Measurements from ENCODE around the gene NID1.
"Not testable (repeated sequence)": the region's sequence is repeated elsewhere in the genome, so short reads cannot be mapped to it uniquely, and the experiment has no call there.

Gene NID1

DNA sequence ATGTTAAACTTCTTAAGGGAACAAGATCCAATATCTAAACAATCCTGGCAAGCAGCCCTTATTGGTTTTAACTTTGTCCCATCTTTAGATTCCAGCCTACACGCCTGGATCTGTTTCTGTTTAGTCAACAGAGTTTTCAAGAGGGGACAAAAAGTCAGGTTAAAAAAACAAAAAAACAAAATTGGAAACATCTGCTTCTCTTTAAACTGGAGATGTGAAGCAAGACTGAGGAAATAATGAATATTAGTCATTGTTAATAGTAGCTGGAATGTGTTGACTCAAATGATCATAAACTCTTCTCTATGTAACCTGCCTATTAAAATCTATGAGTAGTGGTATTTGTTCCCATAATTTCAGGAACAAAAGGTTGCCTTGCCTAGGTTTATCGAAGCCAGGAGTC lies 55.0 kb downstream of the NID1 start:
- DNase-seq (ENCODE audit: insufficient read length, low spot score) (no peak), FAIRE-seq (no peak)
- TF ChIP-seq PAX5 (IDR thresholded peaks at IDR 0.05; ENCODE audit: insufficient read depth, low read length, severe bottlenecking) (no peak), POLR2AphosphoS5 (IDR thresholded peaks at IDR 0.05; ENCODE audit: low read depth, low read length) (no peak), TAF1 (IDR thresholded peaks at IDR 0.05; ENCODE audit: low read depth, low read length) (no peak), POLR2A (IDR thresholded peaks at IDR 0.05; ENCODE audit: low read depth, low read length) (no peak), POU2F2 (IDR thresholded peaks at IDR 0.05; ENCODE audit: low read depth, low read length) (no peak), SPI1 (IDR thresholded peaks at IDR 0.05; ENCODE audit: low read depth, low read length) (no peak)

GRCh38 chr1:236009191-236009590 lies 55.7 kb downstream of the NID1 start:
- FAIRE-seq (no peak), DNase-seq (ENCODE audit: insufficient read length, low spot score) (no peak)
- TF ChIP-seq POU2F2 (IDR thresholded peaks at IDR 0.05; ENCODE audit: low read depth, low read length) (no peak), TAF1 (IDR thresholded peaks at IDR 0.05; ENCODE audit: low read depth, low read length) (no peak), POLR2AphosphoS5 (IDR thresholded peaks at IDR 0.05; ENCODE audit: low read depth, low read length) (no peak), PAX5 (IDR thresholded peaks at IDR 0.05; ENCODE audit: insufficient read depth, low read length, severe bottlenecking) (no peak), SPI1 (IDR thresholded peaks at IDR 0.05; ENCODE audit: low read depth, low read length) (no peak), POLR2A (IDR thresholded peaks at IDR 0.05; ENCODE audit: low read depth, low read length) (no peak)

- DNase-seq (ENCODE audit: insufficient read length, low spot score) (no peak), FAIRE-seq (no peak)
- no peak for TF ChIP-seq SPI1 (IDR thresholded peaks at IDR 0.05; ENCODE audit: low read depth, low read length)
- TF ChIP-seq POLR2AphosphoS5 (IDR thresholded peaks at IDR 0.05; ENCODE audit: low read depth, low read length), result no peak
- peak; percentile 50; the same call in 1 of the 2 replicates for TF ChIP-seq POU2F2 (IDR thresholded peaks at IDR 0.05; ENCODE audit: low read depth, low read length)
- no peak for TF ChIP-seq PAX5 (IDR thresholded peaks at IDR 0.05; ENCODE audit: insufficient read depth, low read length, severe bottlenecking)
Measured at GRCh38 chr1:236007781-236008180, 57.1 kb downstream of the NID1 start.

DNA sequence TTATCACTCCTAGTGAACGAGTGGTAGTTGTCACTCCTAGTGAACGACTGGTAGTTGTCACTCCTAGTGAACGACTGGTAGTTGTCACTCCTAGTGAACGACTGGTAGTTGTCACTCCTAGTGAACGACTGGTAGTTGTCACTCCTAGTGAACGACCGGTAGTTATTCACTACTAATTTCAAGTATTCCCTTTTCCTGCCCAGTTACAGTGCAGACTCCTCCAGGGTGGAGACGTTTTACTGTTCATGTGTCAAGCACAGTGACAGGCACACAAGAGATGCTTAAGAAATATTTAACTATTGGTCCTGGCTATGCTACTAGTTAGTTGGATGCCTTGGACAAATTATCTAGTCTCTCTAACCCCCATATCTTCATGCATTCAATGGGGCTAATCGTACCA lies 61.8 kb downstream of the NID1 start:
- DNase-seq (ENCODE audit: insufficient read length, low spot score); FAIRE-seq: not testable (repeated sequence)

DNA sequence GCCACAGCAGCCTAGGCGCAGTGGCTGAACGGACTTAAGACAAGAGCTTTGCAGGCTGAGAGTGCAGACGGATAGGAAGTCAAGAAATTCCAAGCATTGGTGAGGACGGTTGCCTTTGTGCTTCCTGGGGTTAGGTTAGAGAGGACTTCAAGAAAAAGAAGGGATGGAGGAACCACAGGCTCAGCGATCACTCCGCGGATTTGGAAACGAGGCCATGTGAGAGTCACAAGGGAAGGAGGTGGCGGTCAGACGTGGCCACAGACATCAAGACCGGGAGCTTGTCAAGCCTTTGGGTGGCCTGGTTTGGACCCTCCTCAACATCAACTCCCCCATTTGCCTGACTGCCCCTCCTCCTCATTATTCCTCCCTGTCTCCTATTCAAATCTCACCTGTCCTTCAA lies 62.3 kb downstream of the NID1 start:
- no peak for TF ChIP-seq TAF1 (IDR thresholded peaks at IDR 0.05; ENCODE audit: low read depth, low read length)
- no peak for TF ChIP-seq PAX5 (IDR thresholded peaks at IDR 0.05; ENCODE audit: insufficient read depth, low read length, severe bottlenecking)
- TF ChIP-seq POLR2AphosphoS5 (IDR thresholded peaks at IDR 0.05; ENCODE audit: low read depth, low read length), result no peak
- TF ChIP-seq POU2F2 (IDR thresholded peaks at IDR 0.05; ENCODE audit: low read depth, low read length), result no peak
- TF ChIP-seq POLR2A (IDR thresholded peaks at IDR 0.05; ENCODE audit: low read depth, low read length), result no peak
- no peak for TF ChIP-seq SPI1 (IDR thresholded peaks at IDR 0.05; ENCODE audit: low read depth, low read length)
- FAIRE-seq (no peak), DNase-seq (ENCODE audit: insufficient read length, low spot score) (no peak)

GRCh38 chr1:236002025-236002390 lies 62.9 kb downstream of the NID1 start:
- TF ChIP-seq POLR2AphosphoS5 (IDR thresholded peaks at IDR 0.05; ENCODE audit: low read depth, low read length) (no peak), SPI1 (IDR thresholded peaks at IDR 0.05; ENCODE audit: low read depth, low read length) (no peak), TAF1 (IDR thresholded peaks at IDR 0.05; ENCODE audit: low read depth, low read length) (no peak), POU2F2 (IDR thresholded peaks at IDR 0.05; ENCODE audit: low read depth, low read length) (no peak), POLR2A (IDR thresholded peaks at IDR 0.05; ENCODE audit: low read depth, low read length) (no peak)
- FAIRE-seq (no peak), DNase-seq (ENCODE audit: insufficient read length, low spot score) (no peak)

DNA sequence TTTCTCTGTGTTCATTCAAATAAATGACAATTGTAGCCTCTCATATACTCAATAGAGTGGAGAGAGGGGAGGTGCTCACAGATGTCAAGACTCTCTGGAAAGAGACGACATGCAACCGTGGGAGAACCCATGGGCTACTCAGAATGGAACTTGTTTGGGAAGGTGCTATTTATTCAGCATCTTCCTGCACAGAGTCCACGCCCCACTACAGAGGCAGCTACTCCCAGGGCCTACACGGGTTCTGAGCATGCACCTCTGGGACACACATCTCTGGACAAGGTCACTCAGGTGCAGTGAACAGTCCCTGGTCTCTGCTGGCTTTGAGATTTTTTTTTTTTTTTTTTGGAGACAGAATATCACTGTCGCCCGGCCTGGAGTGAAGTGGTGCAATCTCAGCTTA lies 64.1 kb downstream of the NID1 start:
- FAIRE-seq, result no peak

DNA sequence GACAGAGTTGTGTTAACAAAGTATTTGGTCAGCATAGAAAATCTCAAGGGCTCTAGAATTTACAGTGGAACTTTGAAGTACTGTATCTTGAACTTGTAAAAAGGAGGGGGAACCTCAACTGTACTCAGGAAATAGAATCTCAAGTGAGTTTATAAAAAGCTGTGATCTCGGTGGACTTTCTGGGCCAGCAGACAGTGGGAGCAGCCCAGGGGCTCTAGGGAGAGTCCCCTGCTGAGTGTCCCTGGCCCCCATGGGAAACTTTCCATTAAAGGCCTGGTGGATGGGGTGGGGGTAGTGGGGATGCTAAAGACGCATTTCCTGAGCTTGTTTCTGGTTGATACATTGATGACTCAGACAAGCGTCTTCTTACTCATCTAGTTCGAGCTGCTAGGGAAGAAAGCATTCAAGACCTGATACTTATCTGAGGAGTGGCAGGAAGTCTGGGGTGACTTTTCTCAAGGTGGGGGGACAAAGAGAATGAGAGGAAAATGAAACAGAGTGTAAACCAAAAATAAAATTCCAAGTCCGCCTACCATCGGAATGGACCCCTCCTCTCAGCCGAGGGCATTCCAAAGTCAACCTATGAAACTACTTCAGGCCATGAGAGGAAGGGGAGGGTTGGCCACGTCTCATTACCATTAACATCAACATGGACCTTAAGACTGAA lies 65.5 kb downstream of the NID1 start:
- TF ChIP-seq SPI1 (IDR thresholded peaks at IDR 0.05; ENCODE audit: low read depth, low read length) (peak; percentile 47), POU2F2 (IDR thresholded peaks at IDR 0.05; ENCODE audit: low read depth, low read length) (peak; percentile 44; the same call in 1 of the 2 replicates), TAF1 (IDR thresholded peaks at IDR 0.05; ENCODE audit: low read depth, low read length) (no peak), POLR2A (IDR thresholded peaks at IDR 0.05; ENCODE audit: low read depth, low read length) (no peak)
- peak; percentile 34 for DNase-seq (ENCODE audit: insufficient read length, low spot score)
- FAIRE-seq, result peak; percentile 56

More for the DNA sequence above, 64.1 kb downstream of the NID1 start:
- no peak for DNase-seq (ENCODE audit: insufficient read length, low spot score)
- TF ChIP-seq TAF1 (IDR thresholded peaks at IDR 0.05; ENCODE audit: low read depth, low read length) (no peak), POLR2A (IDR thresholded peaks at IDR 0.05; ENCODE audit: low read depth, low read length) (no peak), SPI1 (IDR thresholded peaks at IDR 0.05; ENCODE audit: low read depth, low read length) (no peak), POU2F2 (IDR thresholded peaks at IDR 0.05; ENCODE audit: low read depth, low read length) (no peak; the same call in 1 of the 2 replicates), POLR2AphosphoS5 (IDR thresholded peaks at IDR 0.05; ENCODE audit: low read depth, low read length) (no peak), PAX5 (IDR thresholded peaks at IDR 0.05; ENCODE audit: insufficient read depth, low read length, severe bottlenecking) (no peak)

DNA sequence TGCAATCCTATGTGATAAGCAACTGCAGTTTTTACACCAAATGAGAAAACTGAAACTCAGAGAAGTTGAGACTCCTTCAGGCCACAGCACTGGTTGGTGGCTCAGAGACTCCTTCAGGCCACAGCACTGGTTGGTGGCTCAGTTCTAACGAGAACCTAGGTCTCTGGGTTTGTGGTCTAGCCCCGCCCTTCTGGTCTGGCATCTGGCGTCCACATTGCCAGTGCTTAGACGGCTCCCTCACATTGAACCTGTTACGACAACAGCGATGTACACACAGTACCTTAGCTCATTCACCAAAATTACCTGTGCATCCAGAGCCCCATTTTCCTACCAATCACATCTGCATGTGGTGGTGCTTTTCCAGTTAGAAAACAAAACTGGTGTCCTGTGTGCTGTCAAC lies 66.1 kb downstream of the NID1 start:
- DNase-seq (ENCODE audit: insufficient read length, low spot score), result no peak
- no peak for TF ChIP-seq PAX5 (IDR thresholded peaks at IDR 0.05; ENCODE audit: insufficient read depth, low read length, severe bottlenecking)
- TF ChIP-seq TAF1 (IDR thresholded peaks at IDR 0.05; ENCODE audit: low read depth, low read length), result no peak
- TF ChIP-seq POLR2A (IDR thresholded peaks at IDR 0.05; ENCODE audit: low read depth, low read length), result no peak
- no peak for TF ChIP-seq SPI1 (IDR thresholded peaks at IDR 0.05; ENCODE audit: low read depth, low read length)
- no peak for TF ChIP-seq POU2F2 (IDR thresholded peaks at IDR 0.05; ENCODE audit: low read depth, low read length)
- TF ChIP-seq POLR2AphosphoS5 (IDR thresholded peaks at IDR 0.05; ENCODE audit: low read depth, low read length), result no peak
- peak; percentile 58 for FAIRE-seq

- DNase-seq (ENCODE audit: insufficient read length, low spot score) (no peak), FAIRE-seq (no peak)
- no peak for TF ChIP-seq TAF1 (IDR thresholded peaks at IDR 0.05; ENCODE audit: low read depth, low read length)
- no peak for TF ChIP-seq SPI1 (IDR thresholded peaks at IDR 0.05; ENCODE audit: low read depth, low read length)
- no peak for TF ChIP-seq POLR2AphosphoS5 (IDR thresholded peaks at IDR 0.05; ENCODE audit: low read depth, low read length)
- no peak for TF ChIP-seq PAX5 (IDR thresholded peaks at IDR 0.05; ENCODE audit: insufficient read depth, low read length, severe bottlenecking)
- TF ChIP-seq POLR2A (IDR thresholded peaks at IDR 0.05; ENCODE audit: low read depth, low read length), result no peak
Measured at GRCh38 chr1:235997931-235998330, 67.0 kb downstream of the NID1 start.
